HG03439 (cell line): Measurements from ENCODE around the gene TMEM207.
"Not testable (repeated sequence)": the region's sequence is repeated elsewhere in the genome, so short reads cannot be mapped to it uniquely, and the experiment has no call there.

Source experiments
- ATAC-seq: cut with Tn5 transposase; IDR thresholded peaks from one replicate; pipeline ENCODE4 v1.9.1; 2021; ENCODE audit warnings: mild to moderate bottlenecking, moderate library complexity; ENCODE audit not compliant: unreplicated experiment

The TMEM207 gene

DNA sequence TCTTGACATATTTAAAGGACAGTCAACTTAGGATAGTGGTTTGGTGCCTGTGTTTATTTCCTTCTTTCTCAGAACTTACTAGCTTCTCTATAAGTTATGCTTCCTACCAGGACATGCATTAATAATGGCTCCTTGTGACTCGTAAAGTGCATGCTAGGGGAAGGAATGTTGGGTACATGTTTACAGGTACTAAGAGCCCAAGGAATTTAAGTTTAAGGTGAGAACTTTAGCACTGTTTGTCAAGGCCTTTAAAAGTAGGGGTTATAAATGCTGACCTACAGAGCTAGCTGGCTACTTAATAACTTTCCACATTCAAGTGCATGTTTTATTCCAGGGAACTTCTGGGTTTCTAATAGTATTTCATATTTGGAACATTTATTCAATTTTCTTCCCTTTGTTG, at the start of gene TMEM207:
Gene TMEM207 (minus strand): TSS at position 101 of the 400 bp plus-strand sequence. CDS start 92 bp downstream, at position 9.
- no peak for ATAC-seq

DNA sequence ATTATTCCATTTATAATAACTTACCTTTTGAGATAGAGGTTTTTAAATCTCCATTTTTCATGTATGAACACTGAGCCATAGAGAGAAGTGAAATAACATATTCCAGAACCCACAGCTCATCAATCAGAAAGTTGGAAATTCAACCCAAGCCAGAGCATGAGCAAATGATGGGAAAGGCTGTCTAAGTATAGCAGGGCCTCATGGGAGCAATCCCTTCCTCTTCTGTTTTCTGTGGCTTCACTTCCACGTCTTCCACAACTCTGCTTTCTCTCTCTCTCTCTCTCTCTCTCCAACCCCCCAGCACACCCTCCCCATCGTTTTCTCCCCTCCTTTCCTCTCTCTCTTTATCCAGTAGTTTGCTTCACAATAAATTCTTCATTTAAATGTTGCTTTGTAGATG, 49.4 kb upstream of the TMEM207 start:
- ATAC-seq, result no peak

DNA sequence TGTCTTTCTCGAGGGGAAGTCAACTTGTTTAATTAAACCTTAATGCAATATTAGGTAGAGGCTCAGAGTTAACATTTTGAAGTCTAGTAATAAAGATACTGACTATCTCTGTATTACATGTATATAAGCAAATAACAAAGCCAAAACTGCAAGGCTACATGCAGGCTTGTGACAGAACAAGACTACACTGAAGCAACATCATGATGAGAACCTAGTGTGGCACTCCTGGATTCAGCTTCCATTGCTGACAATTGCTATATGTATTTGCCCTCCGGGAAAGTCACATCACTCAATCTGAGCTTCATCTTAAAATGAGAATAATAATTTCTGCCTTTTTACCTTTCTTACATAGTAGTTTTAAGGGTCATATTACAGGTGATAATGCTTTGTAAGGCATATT, 48.6 kb upstream of the TMEM207 start:
- ATAC-seq, result no peak

DNA sequence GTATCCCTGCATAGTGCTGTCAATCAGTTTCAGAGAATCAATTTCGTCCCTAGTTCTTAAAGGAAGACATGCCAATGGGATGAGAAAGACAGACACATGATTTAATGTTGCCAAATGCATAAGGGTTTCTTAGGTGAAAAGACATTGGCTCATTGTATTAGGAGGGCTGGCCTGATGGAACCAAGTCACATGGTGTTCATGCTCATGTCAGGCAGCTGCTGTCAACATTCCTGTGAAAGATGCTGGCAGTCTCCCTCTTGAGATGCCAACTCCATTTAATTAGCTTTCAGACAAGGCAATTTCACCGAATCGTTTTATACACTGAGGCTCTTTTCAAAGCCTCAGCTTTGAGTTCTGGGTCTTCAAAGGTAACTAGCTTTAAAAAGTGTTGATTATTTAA, 48.1 kb upstream of the TMEM207 start:
- no peak for ATAC-seq

DNA sequence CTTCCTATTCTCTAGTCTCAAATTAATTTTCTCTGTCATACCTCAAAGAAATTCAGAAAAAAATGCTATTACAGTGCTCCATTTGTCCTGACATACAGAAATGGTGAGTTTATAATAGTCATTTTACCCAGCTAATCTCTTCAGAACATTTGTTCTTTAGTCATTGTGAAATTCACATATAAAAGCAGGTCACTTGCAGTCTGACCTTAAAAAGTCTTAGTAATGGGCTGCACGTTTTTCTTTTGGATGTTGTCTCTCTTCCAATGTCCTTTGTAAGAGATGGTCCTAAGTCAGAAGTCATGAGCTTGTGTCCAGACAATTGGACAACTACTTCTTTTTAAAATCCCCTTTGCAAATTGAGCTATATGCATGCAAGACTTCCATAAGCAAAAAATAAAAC, 47.2 kb upstream of the TMEM207 start:
- no peak for ATAC-seq

DNA sequence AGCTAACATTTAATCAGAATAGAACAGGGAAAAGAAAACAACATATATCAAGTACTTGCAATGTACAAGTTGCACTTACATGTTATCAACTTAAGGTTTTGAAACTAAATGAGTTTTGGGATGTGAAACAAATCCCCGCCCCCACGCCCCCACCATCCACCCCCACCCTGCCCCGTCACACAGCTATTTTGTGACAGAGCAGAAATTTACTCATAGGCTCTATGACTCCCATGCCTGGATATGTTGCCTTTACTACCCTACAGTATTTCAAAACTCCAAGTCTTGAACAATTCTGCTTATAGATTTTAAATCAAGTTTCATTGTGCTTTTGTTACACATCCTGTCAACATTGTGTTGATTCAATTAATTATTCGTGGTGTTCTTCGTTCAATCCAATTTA, 46.1 kb upstream of the TMEM207 start:
- no peak for ATAC-seq

DNA sequence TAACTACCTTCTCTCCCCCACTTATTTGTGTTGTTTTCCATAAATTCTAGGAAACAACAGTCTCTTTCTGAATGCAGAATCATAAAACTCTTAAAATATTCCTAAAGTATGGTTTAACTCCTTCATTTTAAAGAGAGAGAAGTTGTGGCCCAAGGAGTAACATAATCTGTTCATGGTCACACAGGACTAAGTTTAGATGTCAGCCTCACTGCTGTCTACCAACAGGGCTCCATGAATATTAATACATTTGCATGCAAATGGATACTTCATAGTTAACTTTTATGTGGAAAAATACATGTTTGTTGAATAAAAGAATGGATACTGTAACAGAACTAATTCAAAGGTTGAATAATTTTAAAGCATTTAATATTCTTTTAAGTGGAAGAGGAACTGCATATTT, 45.7 kb upstream of the TMEM207 start:
- ATAC-seq, result no peak

DNA sequence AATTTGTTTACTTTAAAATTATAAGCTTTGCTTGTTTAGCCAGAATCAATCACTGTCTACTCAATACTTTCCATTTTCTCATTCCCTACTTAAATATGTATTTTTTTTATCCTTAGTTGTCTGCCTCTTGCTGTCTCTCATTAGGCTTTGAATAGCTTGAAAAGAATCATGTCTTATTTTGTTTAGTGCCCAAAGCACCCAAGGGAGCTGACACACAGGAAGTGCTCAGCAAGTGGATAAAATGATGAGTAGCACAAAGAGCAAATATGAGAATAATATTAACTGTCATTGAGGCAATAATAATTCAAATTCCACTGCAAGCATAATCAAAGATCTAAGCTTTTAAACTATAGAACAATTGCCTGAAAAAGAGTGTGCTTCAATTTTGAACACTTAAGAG, 45.2 kb upstream of the TMEM207 start:
- no peak for ATAC-seq

DNA sequence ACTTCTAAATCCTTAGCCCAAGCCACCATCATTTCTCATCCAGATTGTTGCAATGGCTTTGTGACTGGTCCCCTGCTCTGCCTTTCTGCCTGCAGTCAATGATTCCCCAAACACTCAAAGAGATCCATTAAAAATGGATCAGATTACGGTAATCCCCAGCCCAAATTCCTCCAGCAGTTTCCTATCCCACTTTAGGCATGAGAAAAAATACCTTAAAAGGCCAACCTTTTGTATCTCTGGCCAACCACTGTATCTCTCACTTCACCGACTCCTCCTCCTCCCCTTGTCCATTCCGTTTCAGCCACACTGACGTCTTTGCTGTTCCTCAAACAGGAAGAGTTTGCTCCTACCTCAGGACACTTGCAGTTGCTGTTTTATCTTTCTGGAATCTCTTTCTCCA, 43.3 kb upstream of the TMEM207 start:
- no peak for ATAC-seq

DNA sequence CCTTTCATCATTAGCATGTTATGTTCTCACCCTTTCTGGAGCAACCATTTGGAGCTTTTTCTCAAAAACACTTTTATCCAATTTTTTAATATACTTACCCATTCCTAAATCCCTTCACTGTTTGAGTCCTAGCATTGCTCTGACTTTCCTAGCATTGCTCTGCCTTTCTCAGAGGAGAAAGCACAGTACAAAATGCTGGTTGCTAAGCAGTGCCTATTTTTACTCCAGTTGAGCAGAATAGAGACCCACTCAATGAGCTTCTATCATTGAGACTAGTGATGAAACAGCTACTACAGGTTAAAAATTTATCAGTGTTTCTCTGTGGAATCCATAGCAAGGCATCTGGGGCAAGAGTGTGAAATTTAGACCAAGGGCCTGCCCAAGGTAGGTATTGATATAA, 42.4 kb upstream of the TMEM207 start:
- ATAC-seq, result no peak

DNA sequence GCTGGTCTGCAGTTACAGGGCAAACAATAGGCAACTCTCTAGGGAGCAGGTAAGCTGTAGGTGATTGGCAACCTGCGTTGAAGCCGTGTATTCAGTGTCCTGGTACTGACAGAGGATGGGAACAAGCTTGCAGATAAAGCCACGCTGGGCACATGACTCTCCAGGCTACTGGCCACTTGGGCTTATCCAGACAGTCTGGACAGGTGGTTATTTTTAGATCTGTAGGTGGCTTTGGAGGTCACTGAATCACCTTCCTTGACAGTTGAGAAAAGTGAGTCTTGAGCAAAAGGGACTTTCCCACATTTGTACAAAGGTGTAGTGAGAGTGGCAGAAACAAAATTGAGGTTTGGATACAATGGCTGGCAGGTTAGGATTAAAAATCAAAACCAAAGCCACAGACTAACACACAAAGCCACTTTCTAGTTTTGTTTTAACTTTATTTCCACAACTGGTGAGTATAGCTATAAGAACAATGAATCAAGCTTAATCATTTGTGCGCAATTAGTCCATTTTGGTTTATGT, 41.9 kb upstream of the TMEM207 start:
- no peak for ATAC-seq

DNA sequence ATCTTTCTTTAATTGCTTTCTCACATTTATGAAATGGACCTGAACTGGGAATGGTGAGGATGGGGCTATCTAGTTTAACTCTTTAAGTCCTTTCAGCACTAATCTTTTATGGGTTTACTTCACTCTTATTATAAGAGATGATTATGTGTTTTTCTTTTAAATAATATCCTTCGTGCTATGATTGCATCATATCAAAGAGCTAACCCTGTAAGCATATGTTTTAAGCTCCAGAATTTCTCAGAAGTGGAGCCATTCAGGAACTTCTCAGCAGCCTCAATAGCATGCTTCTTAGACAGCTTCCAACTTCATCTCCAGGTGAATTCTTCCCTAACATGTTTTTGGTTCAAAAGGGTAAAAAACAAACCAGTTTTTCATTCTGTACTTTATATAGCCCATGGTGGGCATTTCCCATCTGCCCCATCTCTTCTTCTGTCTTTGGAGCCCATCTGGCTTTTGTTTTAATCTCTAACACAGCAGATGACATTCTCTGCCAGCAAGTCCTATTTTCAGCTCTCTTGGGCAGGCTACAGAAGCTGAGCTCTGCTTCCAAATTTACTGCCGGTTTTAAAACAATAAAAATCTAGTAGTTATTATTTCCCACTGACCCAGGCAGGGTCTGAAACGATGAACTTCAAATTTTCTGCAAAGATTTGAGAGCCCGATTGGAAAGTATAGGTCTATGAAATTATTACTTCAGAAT, 37.4 kb upstream of the TMEM207 start:
- ATAC-seq, result no peak

DNA sequence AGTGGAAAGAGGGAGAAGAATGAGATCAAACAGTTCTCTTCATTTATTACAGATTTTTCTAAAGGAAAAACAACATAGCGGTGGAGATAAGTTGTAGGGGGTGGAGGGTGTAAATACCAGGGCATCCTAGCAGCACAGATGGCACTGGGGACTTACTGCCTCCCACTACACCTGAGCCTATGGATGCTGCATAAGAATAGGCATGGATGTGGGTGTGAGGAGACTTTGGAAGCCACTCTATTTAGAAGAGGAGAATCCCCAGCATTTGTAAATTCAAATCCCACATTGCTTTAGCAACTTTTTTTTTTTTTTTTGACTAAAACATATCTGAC, 36.8 kb upstream of the TMEM207 start:
- ATAC-seq, result no peak

DNA sequence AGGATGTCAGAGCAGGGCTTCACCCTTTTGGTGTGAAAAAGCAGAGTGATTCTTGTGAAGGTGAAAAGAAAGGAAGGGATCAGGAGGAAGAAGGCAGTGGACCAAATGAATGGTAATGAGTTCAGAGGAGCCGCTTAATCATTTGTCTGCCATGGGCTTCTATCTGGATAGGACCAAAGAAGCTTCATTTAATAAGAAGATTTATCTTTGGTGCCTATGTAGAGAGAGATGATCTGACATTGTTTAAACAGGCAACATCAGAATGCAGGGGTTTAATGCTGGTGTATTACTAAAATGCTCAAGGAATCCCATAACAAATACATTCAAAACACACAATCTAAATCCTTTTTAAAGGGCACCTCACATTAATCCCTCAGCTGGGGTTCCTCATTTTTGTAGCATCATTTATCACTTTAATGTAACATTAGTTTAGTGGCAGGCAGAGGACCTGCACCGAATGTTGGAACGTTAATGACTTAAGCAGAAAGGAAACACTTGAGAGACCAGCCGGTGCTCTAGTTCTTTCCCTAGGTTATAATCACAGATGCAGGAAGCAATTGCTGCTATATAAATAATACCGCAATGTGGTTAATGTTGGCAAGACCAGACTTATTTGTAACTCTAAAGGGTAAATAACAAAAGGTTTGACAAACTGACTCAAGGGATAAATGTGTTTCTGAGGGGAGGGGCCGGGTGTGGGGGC, 36.3 kb upstream of the TMEM207 start:
- no peak for ATAC-seq

DNA sequence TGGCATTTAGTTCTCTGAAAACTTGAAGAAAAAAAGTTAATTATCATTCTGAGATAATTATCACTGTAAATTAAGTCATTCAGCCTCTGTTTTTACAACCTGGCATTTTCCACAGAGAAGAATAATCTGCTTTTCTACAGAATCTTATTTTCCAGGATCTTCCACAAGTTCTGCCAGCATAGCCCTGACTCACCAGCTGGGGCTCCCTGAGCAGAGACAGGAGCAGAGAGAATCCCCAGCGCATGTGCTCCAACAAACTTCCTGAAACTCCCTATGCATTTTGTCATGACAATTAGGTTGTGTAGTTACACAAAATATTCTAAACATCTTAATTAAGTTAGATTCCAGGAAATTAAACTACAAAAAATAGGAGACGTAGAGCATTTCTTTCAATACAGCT, 32.1 kb upstream of the TMEM207 start:
- ATAC-seq, result no peak

DNA sequence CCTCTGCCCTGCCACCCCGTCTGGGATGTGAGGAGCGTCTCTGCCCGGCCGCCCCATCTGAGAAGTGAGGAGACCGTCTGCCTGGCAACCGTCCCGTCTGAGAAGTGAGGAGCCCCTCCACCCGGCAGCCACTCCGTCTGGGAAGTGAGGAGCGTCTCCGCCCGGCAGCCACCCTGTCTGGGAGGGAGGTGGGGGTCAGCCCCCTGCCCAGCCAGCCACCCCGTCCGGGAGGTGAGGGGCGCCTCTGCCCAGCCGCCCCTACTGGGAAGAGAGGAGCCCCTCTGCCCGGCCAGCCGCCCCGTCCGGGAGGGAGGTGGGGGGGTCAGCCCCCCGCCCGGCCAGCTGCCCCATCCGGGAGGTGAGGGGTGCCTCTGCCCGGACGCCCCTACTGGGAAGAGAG, 23.6 kb upstream of the TMEM207 start:
- not testable (repeated sequence) for ATAC-seq

DNA sequence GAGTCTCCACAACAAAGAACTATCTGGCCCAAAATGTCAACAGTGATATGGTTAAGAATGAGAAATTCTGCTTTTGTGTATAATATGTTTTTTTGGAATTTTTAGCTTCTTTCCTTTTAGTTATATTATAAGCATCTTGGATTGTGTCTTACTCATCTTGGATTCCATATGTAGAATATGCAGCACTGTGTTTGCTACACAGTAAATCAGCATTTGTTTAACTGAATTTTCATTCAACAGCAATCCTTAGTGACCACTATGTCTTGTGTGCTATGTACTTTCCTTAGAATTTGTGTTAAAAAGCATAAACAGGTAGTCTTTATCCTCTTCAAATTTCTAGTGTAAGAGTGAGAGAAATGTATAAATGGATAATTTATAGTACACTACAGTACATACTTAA, 18.2 kb upstream of the TMEM207 start:
- ATAC-seq, result no peak

DNA sequence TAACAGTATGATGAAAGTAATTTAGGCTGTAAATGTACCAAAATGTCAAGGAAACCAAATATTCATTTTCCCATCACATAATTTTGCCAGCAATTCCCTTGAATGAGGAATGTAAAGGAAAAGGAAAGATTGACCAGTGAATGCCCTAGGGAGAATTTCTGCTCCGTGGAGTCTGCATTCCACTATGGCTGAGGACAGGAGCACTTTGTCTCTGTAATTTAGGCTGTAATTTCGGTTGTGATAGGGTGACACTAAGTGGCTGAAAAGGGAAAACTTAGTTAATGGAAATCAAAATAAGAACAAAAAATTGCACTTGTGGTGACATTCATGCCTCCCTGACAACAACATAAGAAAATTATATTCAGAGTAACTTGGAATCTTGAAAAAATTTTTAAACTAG, 8.3 kb upstream of the TMEM207 start:
- ATAC-seq, result no peak

DNA sequence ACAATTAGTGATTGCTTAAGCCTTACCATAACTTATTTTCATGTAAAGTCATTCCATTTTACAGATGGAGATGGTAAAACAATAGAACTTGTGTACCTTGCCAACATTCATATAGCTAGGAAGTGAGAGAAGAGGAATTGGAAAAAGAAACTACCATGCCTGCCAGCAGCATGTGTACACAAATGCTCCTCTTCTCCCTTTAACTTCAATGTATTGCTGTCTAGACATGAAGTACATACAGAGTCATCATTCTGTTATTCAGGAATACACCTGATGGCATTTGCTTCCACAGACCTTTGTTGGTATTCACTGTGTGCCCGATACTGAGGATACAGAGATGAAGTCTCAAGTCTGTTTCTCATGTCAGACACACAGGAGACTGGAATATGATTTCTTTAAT, 7.1 kb upstream of the TMEM207 start:
- ATAC-seq, result no peak

DNA sequence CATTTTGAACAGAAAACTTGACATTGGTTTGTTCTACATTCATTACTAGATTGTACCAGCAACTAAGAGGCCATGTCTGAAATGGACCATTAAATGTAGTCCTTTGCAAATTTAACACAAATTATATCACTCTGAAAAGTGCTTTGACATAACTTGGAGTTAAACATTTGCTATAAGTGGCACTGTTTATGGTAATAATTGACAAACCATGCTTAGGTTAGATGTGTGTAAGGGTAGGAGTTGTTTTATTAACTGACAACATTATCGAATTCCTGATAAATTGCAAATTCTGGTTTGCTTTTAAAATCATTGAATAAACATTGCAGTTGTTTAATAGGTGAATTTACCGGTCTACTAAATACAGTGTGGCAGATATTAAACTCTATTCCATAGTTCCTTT, 6.1 kb upstream of the TMEM207 start:
- no peak for ATAC-seq

DNA sequence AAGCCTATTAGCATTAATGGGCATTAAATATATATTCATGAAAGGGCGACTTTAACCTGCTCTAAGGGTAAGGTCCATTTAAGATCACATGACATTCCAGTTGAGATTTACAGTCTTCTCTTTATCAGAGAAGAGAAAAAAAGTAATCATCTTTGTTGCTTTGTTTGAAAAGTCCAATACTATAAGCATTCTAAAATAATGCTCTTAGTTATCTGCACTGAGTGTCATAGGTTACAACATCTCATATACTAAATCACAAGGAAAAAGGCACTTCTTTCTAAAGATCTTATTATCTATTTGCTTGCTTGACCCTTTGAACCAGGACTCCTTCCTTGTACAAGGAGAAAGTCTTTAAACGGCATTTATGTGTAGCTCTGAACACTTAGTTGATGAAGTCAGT, 1.4 kb downstream of the TMEM207 start:
- no peak for ATAC-seq

DNA sequence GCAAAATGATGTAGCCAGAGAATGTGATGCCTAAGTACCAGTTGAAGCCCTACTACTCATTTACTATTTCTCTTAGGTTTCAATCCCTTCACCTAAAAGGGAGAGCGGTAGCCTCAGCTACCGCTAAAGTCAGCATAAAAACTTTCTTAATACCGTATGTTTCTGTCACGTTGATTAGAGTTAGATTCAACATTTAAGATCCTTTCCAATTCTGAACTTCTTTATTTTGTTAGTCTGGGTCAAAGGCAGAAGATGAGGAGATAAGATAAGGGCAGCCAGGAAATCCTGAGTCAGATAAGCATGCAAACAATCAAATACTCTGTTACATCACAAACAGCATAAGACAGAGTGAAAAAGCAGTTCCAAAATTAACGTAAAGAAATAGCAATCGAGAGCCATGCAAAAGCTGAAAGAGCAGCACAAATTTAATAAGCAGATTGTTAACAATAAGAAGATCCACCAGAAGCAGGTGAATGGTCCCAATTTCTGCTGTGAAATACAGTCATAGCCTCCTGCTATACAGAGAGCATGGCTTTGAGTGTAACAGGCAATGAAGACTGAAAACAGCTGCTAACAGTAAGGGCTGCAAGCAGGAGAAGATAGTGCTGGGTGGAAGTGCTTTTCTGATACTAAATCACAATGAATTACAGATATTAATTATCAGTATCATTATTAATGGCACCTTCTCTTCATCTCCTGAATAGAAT, 3.0 kb downstream of the TMEM207 start:
- no peak for ATAC-seq
